ENCODE results near the gene SLC22A25.

SLC22A25 gene

DNA sequence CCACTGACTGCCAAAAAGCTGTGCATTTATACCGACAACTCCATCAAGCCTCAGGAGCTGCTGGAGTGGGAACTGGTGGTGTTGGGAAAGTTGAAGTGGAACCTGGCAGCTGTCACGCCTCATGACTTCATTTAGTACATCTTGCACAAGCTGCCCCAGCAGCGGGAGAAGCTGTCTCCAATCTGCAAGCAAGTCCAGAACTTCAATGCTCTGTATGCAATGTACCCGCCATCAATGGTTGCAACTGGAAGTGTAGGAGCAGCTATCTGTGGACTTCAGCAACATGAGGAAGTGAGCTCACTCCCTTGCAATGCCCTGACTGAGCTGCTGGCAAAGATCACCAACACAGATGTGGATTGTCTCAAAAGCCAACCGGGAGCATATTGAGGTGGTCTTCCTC lies at the start of gene SLC22A25:
Gene SLC22A25, minus strand, starts transcription at position 67 of the 400 bp plus-strand sequence. CDS start 13,947 bp downstream, outside the sequence.
- Histone ChIP-seq H3K4me3 (ENCODE audit: low read depth, low read length) (no peak within 1 kb of the TSS), H3K27ac (no peak within 1 kb of the TSS), H3K27me3 (ENCODE audit: control insufficient read depth, insufficient read depth, low read length) (no peaks in the 10 kb centered on the region), H3K79me2 (no peaks in the 10 kb centered on the region), H3K9ac (no peak within 1 kb of the TSS), H3K4me1 (no peaks in the 10 kb centered on the region), H3K36me3 (ENCODE audit: control insufficient read depth, insufficient read depth, low read length) (no peaks in the 10 kb centered on the region), H2AFZ (no peak within 1 kb of the TSS), H3K4me2 (ENCODE audit: low read length) (no peak within 1 kb of the TSS), H3K9me3 (ENCODE audit: control insufficient read depth, low read length) (no peaks in the 10 kb centered on the region)
- TF ChIP-seq CTCF (IDR thresholded peaks at IDR 0.05) = no peak

GRCh38 chr11:63290285-63290684 lies 46.9 kb upstream of the SLC22A25 start:
- Histone ChIP-seq H3K9ac (no peak overlapping the region), H3K4me3 (ENCODE audit: low read depth, low read length) (no peak overlapping the region), H2AFZ (no peak overlapping the region), H3K27me3 (ENCODE audit: control insufficient read depth, insufficient read depth, low read length) (no peaks in the 10 kb centered on the region), H3K79me2 (no peaks in the 10 kb centered on the region), H3K4me1 (no peaks in the 10 kb centered on the region), H3K36me3 (ENCODE audit: control insufficient read depth, insufficient read depth, low read length) (no peaks in the 10 kb centered on the region), H3K27ac (no peak overlapping the region), H3K4me2 (ENCODE audit: low read length) (no peak overlapping the region), H3K9me3 (ENCODE audit: control insufficient read depth, low read length) (no peaks in the 10 kb centered on the region)
- no peak for TF ChIP-seq CTCF (IDR thresholded peaks at IDR 0.05)

- Histone ChIP-seq H3K4me2 (ENCODE audit: low read length) (no peak overlapping the region), H3K79me2 (no peaks in the 10 kb centered on the region), H3K9me3 (ENCODE audit: control insufficient read depth, low read length) (no peaks in the 10 kb centered on the region), H3K36me3 (ENCODE audit: control insufficient read depth, insufficient read depth, low read length) (no peaks in the 10 kb centered on the region), H3K27ac (no peak overlapping the region), H3K4me3 (ENCODE audit: low read depth, low read length) (no peak overlapping the region), H3K9ac (no peak overlapping the region), H2AFZ (no peak overlapping the region), H3K4me1 (no peaks in the 10 kb centered on the region), H3K27me3 (ENCODE audit: control insufficient read depth, insufficient read depth, low read length) (no peaks in the 10 kb centered on the region)
- no peak for TF ChIP-seq CTCF (IDR thresholded peaks at IDR 0.05)
Observed at GRCh38 chr11:63289658-63290057, 46.3 kb upstream of the SLC22A25 start.

DNA sequence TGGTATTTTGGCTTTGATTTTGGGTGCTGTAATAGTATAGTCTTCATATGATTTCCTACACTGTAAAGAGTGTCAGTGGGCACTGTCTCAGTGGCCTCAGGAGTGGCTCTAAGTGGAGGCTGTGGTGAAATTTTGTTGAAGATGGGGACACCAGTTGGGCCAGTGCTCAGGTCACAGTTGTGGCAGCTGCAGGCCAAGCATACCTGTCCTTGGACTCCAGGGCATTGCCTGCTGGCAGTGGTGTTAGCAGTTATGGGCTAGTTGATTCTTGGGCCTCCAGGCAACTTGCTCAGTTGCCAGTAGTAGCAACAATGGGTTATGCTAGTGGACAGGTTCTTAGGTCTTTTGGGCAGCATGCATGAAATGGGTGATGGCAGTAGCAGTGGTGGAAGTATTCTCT lies 39.2 kb upstream of the SLC22A25 start:
- Histone ChIP-seq H3K4me1 (no peaks in the 10 kb centered on the region), H3K9ac (no peak overlapping the region), H2AFZ (no peak overlapping the region), H3K4me2 (ENCODE audit: low read length) (no peak overlapping the region), H3K27ac (no peak overlapping the region), H3K9me3 (ENCODE audit: control insufficient read depth, low read length) (no peaks in the 10 kb centered on the region), H3K4me3 (ENCODE audit: low read depth, low read length) (no peak overlapping the region), H3K79me2 (no peaks in the 10 kb centered on the region), H3K27me3 (ENCODE audit: control insufficient read depth, insufficient read depth, low read length) (no peaks in the 10 kb centered on the region), H3K36me3 (ENCODE audit: control insufficient read depth, insufficient read depth, low read length) (no peaks in the 10 kb centered on the region)
- TF ChIP-seq CTCF (IDR thresholded peaks at IDR 0.05) = no peak

GRCh38 chr11:63280920-63281319 lies 37.5 kb upstream of the SLC22A25 start:
- Histone ChIP-seq H3K4me2 (ENCODE audit: low read length) (no peak overlapping the region), H3K27me3 (ENCODE audit: control insufficient read depth, insufficient read depth, low read length) (no peaks in the 10 kb centered on the region), H3K9me3 (ENCODE audit: control insufficient read depth, low read length) (no peaks in the 10 kb centered on the region), H3K4me1 (no peaks in the 10 kb centered on the region), H3K27ac (no peak overlapping the region), H2AFZ (no peak overlapping the region), H3K4me3 (ENCODE audit: low read depth, low read length) (no peak overlapping the region), H3K79me2 (no peaks in the 10 kb centered on the region), H3K36me3 (ENCODE audit: control insufficient read depth, insufficient read depth, low read length) (no peaks in the 10 kb centered on the region), H3K9ac (no peak overlapping the region)
- no peak for TF ChIP-seq CTCF (IDR thresholded peaks at IDR 0.05)

All from parathyroid adenoma (tissue), 2 donors.